ENCODE results near the gene CLRN1.

DNA sequence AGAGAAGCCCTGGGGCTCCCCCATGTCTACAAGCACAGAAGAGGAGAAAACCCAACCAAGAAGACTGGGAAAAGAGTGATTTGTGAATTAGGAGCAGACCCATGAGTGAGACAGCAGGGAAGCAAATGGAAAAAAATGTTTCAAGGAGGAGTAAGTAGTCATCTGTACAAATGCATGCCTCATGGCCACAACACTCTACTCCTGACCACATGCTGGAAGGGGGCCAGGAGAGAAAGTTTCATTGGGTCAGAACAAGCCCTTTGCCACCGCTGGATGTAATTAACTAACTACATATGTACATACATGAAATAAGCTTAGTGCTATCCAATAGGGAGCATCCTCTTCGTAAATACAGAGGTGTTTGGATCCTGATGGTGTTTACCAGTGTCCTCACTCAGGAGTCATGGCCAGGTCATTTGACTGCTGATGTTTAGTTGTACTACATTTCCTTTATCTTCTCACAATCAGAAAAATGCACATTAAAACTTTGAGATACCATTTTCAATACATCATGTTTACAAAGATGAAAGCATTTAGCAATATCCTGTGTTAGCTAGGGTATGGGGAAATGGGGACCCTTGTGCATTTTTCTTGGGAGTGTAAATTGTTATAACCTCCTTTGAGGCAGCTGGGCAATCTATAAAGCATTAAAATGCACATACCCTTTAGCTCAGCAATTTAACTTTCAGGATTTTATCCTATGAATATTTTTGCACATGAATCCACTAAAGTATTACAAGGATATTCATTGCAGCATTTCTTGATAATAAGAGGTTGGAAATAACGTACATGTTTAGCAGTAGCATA, 27.1 kb downstream of the CLRN1 start:
- TF ChIP-seq, protein P1, sequence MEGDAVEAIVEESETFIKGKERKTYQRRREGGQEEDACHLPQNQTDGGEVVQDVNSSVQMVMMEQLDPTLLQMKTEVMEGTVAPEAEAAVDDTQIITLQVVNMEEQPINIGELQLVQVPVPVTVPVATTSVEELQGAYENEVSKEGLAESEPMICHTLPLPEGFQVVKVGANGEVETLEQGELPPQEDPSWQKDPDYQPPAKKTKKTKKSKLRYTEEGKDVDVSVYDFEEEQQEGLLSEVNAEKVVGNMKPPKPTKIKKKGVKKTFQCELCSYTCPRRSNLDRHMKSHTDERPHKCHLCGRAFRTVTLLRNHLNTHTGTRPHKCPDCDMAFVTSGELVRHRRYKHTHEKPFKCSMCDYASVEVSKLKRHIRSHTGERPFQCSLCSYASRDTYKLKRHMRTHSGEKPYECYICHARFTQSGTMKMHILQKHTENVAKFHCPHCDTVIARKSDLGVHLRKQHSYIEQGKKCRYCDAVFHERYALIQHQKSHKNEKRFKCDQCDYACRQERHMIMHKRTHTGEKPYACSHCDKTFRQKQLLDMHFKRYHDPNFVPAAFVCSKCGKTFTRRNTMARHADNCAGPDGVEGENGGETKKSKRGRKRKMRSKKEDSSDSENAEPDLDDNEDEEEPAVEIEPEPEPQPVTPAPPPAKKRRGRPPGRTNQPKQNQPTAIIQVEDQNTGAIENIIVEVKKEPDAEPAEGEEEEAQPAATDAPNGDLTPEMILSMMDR (IDR thresholded peaks at IDR 0.05; ENCODE audit: insufficient read depth, low read length, poor library complexity, severe bottlenecking) = no peak
- no peak for TF ChIP-seq EZH2phosphoT487 (conservative IDR thresholded peaks at IDR 0.05; ENCODE audit: low read length)

Measured in SU-DHL-6 (cell line).